ENCODE measurements around the gene ZIM2.
"Not testable (repeated sequence)": the region's sequence is repeated elsewhere in the genome, so short reads cannot be mapped to it uniquely, and the experiment has no call there.

ZIM2 gene

GRCh38 chr19:56840451-56841192, at the start of gene ZIM2, which contains the start of gene PEG3:
ZIM2 (minus strand) TSS chr19:56840726; CDS start chr19:56824277, 16,449 bp downstream.
PEG3 (minus strand) TSS chr19:56840726; CDS start chr19:56824655, 16,071 bp downstream.
- ATAC-seq, result no peak
- no peak for DNase-seq

GRCh38 chr19:56885173-56885985, 44.9 kb upstream of the ZIM2 start:
- ATAC-seq (no peak), DNase-seq (no peak)

GRCh38 chr19:56884441-56884840, 43.9 kb upstream of the ZIM2 start:
- no peak for ATAC-seq
- no peak for DNase-seq

- DNase-seq (no peak), ATAC-seq (no peak)
Measured at GRCh38 chr19:56880592-56881190, 40.2 kb upstream of the ZIM2 start.

- DNase-seq (no peak), ATAC-seq (no peak)
Measured at GRCh38 chr19:56877069-56877715, 36.7 kb upstream of the ZIM2 start.

- no peak for ATAC-seq
- DNase-seq, result no peak
Measured at GRCh38 chr19:56875717-56876116, 35.2 kb upstream of the ZIM2 start.

- DNase-seq, result no peak
- ATAC-seq, result no peak
Measured at GRCh38 chr19:56874530-56874929, 34.0 kb upstream of the ZIM2 start.

- no peak for DNase-seq
Measured at GRCh38 chr19:56873493-56873892, 33.0 kb upstream of the ZIM2 start.

GRCh38 chr19:56869886-56870285, 29.4 kb upstream of the ZIM2 start:
- no peak for DNase-seq
- no peak for ATAC-seq

More at GRCh38 chr19:56873493-56873892, 33.0 kb upstream of the ZIM2 start:
- ATAC-seq, result no peak

GRCh38 chr19:56868446-56868845, 27.9 kb upstream of the ZIM2 start:
- no peak for DNase-seq
- no peak for ATAC-seq

- no peak for DNase-seq
- no peak for ATAC-seq
Measured at GRCh38 chr19:56866538-56866937, 26.0 kb upstream of the ZIM2 start.

- DNase-seq (no peak), ATAC-seq (no peak)
Measured at GRCh38 chr19:56864443-56865125, 24.1 kb upstream of the ZIM2 start.

GRCh38 chr19:56862741-56863140, 22.2 kb upstream of the ZIM2 start:
- no peak for ATAC-seq
- no peak for DNase-seq

- not testable (repeated sequence) for ATAC-seq, DNase-seq
Measured at GRCh38 chr19:56860409-56860808, 19.9 kb upstream of the ZIM2 start.

- no peak for DNase-seq
- ATAC-seq, result no peak
Measured at GRCh38 chr19:56858026-56858425, 17.5 kb upstream of the ZIM2 start.

- DNase-seq (no peak), ATAC-seq (no peak)
Measured at GRCh38 chr19:56856822-56857221, 16.3 kb upstream of the ZIM2 start.

- not testable (repeated sequence) for ATAC-seq, DNase-seq
Measured at GRCh38 chr19:56852361-56852760, 11.8 kb upstream of the ZIM2 start.

GRCh38 chr19:56848166-56848565, 7.6 kb upstream of the ZIM2 start:
- no peak for DNase-seq
- ATAC-seq, result no peak

- no peak for ATAC-seq
- no peak for DNase-seq
Measured at GRCh38 chr19:56842412-56842811, 1.9 kb upstream of the ZIM2 start.

- ATAC-seq, result no peak
- no peak for DNase-seq
Measured at GRCh38 chr19:56841193-56841543, 642 bp upstream of the ZIM2 start.

GRCh38 chr19:56839652-56840450, 675 bp downstream of the ZIM2 start:
- ATAC-seq, result no peak

More at GRCh38 chr19:56839652-56840450, 675 bp downstream of the ZIM2 start:
- DNase-seq, result no peak

Measured in stimulated activated naive CD8-positive, alpha-beta T cell treated with anti-CD3 and anti-CD28 coated beads, Interleukin-15, Interleukin-2, amounts not matched to agents 100 U/mL and 50 U/mL, for 24 hours (primary cell).